ENCODE measurements around the gene IGF1R. TPM values are rescaled to one million over a fixed set of nuclear protein-coding genes. Genes with fewer than 3 reads are reported as not detected.

IGF1R gene
- total and polyA plus RNA-seq, 2 of the 8 experiments (the other 6 are each of a cell fraction or from before 2014, with no cell fraction given) = 32.9 to 109 TPM

- TF ChIP-seq CTCF (IDR thresholded peaks at IDR 0.05; ENCODE audit: control extremely low read depth in 1 of 3, insufficient read depth in 1 of 3, low read depth in 1 of 3, low read length in 3 of 3) (no peak), SP2 (IDR thresholded peaks at IDR 0.05; ENCODE audit: low read length) (no peak), TAF1 (IDR thresholded peaks at IDR 0.05; ENCODE audit: low read depth, low read length) (no peak), KDM1A (IDR thresholded peaks at IDR 0.05; ENCODE audit: borderline replicate concordance, low read length) (no peak), SP1 (IDR thresholded peaks at IDR 0.05; ENCODE audit: low read depth, low read length) (no peak), CHD2 (IDR thresholded peaks at IDR 0.05; ENCODE audit: low read length) (no peak), TEAD4 (IDR thresholded peaks at IDR 0.05; ENCODE audit: low read depth, low read length) (no peak), PHF8 (conservative IDR thresholded peaks at IDR 0.05; ENCODE audit: low read depth, low read length) (no peak)
Measured at GRCh38 chr15:98868564-98868963, 220.2 kb downstream of the IGF1R start (continued).
